HFFc6 (cell line): Measurements from ENCODE around the gene HECTD4. TPM values are rescaled to one million over a fixed set of nuclear protein-coding genes. Genes with fewer than 3 reads are reported as not detected.
"Not testable (repeated sequence)": the region's sequence is repeated elsewhere in the genome, so short reads cannot be mapped to it uniquely, and the experiment has no call there.

Experiments used
- DNase-seq: peaks from one replicate; pipeline ENCODE4 v3.0.0-alpha.2; 2018
- H3K27ac Mint-ChIP-seq: 2 replicates; pipeline ENCODE4 v1.8.0; 2020; ENCODE audit warnings: mild to moderate bottlenecking, mixed read lengths
- H3K27me3 Mint-ChIP-seq: 2 replicates; pipeline ENCODE4 v1.8.0; 2021; ENCODE audit warnings: mild to moderate bottlenecking, moderate library complexity, mixed read lengths; ENCODE audit not compliant: insufficient read depth
- H3K36me3 Mint-ChIP-seq: 2 replicates; pipeline ENCODE4 v1.8.0; 2021; ENCODE audit warnings: low read depth, mixed read lengths
- H3K4me1 Mint-ChIP-seq: 2 replicates; pipeline ENCODE4 v1.8.0; 2020; ENCODE audit warnings: low read depth, mixed read lengths
- H3K4me3 Mint-ChIP-seq: 2 replicates; pipeline ENCODE4 v1.8.0; 2020; ENCODE audit warnings: mild to moderate bottlenecking, moderate library complexity, mixed read lengths
- H3K9me3 Mint-ChIP-seq: 2 replicates; pipeline ENCODE4 v1.8.0; 2020; ENCODE audit warnings: mild to moderate bottlenecking, mixed read lengths
- total RNA-seq, 6 experiments: library from RNA; stranded (reverse); fragmentation: NEBNext Ultra II Directional; extraction: Animal tissue kit (Norgen Biotek cat#: 25700); gene quantifications; 2 replicates in 1 of 6; 3 replicates in 5 of 6; pipeline ENCODE4 v1.2.3, GENCODE V29; 2021
- TF ChIP-seq, protein P1 (sequence below): fragments of 200-600 bp; sonication (generic); IDR thresholded peaks from 2 replicates; pipeline ENCODE4 v1.5.0; 2021; ENCODE audit warnings: antibody characterized with exemption, mild to moderate bottlenecking

The HECTD4 gene
- total RNA-seq, 6 experiments from 2014 or later: 15.7 to 22.5 (median 18.5) TPM

DNA sequence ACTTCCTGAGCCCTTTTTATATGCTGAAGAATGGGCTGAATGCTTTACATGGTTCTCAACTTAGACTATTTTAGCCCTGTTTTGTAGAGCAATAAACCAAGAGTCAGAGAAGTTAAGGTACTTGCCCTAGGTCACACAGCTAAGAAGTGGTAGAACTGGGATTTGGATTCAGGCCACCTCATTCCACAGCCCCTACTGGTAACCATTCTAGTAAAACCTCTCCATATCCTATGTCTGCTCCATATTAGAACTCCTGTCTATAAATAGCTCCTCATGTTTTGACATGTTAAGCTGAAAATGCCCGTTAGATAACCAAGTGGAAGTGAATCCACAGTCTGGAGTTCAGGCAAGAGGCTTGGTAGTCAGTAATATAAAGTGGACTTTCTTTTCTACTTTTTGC is 111.6 kb downstream of the HECTD4 start:
- H3K4me3 Mint-ChIP-seq: no peak overlapping the region
- peaks cover 6% of the 10 kb centered on the region; the same call in 1 of the 2 replicates for H3K4me1 Mint-ChIP-seq
- no peak for DNase-seq
- peaks cover 10% of the 10 kb centered on the region; the same call in 1 of the 2 replicates for H3K36me3 Mint-ChIP-seq
- H3K27ac Mint-ChIP-seq: no peak overlapping the region
- peaks cover 3% of the 10 kb centered on the region for H3K27me3 Mint-ChIP-seq
- H3K9me3 Mint-ChIP-seq: no peaks in the 10 kb centered on the region
- TF ChIP-seq, protein P1, sequence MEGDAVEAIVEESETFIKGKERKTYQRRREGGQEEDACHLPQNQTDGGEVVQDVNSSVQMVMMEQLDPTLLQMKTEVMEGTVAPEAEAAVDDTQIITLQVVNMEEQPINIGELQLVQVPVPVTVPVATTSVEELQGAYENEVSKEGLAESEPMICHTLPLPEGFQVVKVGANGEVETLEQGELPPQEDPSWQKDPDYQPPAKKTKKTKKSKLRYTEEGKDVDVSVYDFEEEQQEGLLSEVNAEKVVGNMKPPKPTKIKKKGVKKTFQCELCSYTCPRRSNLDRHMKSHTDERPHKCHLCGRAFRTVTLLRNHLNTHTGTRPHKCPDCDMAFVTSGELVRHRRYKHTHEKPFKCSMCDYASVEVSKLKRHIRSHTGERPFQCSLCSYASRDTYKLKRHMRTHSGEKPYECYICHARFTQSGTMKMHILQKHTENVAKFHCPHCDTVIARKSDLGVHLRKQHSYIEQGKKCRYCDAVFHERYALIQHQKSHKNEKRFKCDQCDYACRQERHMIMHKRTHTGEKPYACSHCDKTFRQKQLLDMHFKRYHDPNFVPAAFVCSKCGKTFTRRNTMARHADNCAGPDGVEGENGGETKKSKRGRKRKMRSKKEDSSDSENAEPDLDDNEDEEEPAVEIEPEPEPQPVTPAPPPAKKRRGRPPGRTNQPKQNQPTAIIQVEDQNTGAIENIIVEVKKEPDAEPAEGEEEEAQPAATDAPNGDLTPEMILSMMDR: no peak

DNA sequence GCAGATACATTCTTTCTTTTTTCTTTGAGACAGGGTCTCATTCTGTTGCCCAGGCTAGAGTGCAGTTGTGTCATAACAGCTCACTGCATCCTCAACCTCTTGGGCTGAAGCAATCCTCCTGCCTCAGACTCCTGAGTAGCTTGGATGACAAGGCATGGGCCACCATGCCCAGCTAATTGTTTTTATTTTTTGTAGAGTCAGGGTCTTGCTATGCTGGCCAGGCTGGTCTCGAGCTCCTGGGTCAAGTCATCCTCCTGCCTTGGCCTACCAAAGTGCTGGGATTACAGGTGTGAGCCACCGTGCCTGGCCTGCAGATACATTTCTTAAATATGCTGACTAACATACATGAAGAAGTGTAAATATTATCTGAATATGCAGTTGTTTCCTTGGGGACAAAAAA is 115.8 kb downstream of the HECTD4 start:
- no peak for DNase-seq
- Mint-ChIP-seq H3K27ac (no peak overlapping the region), H3K9me3 (no peaks in the 10 kb centered on the region), H3K27me3 (no peaks in the 10 kb centered on the region; the same call in 1 of the 2 replicates), H3K36me3 (peaks cover 8% of the 10 kb centered on the region; the same call in 1 of the 2 replicates), H3K4me3 (no peak overlapping the region), H3K4me1 (peaks cover 6% of the 10 kb centered on the region; the same call in 1 of the 2 replicates)
- TF ChIP-seq, protein P1: no peak

DNA sequence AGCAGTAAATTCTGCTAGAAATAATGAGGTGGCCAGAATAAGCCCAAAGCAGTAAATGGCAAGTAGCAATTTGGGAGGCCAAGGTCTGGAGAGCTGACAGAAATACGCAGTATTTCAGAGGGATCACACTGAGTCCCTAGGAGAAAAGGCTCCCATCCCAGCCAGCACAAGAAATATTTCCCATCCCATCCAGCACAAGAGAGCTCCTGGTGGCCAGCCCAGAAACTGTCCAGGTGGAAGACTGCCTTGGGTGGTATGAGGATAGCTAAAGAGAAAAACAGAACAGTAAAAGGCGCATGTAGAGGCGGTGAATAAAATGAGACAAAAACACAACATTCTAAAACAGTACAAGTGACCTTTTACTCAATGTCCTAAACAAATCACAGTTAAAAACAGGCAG is 120.7 kb downstream of the HECTD4 start:
- Mint-ChIP-seq H3K9me3 (no peaks in the 10 kb centered on the region), H3K4me3 (no peak overlapping the region), H3K36me3 (peaks cover 10% of the 10 kb centered on the region), H3K27me3 (no peaks in the 10 kb centered on the region), H3K27ac (no peak overlapping the region), H3K4me1 (no peaks in the 10 kb centered on the region)
- TF ChIP-seq, protein P1: peak; percentile 36
- no peak for DNase-seq

DNA sequence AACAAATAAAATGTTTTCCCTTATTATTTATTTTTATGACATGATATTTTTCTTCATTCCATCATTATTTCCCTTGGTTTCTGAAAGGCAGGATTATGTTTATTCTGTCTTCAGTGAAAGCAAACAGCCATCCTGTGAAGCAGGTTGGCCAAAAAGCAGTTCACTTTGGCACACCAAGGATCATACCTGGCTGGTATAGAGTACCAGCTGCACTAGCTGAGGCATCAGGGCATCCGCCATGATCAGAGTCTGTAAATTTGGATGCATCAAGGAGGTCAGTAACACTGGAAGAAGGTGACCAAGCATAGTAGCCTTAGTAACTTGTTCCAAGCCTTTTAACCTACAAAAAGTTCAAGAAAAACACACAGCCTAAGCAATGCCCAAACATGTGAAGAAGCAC is 123.3 kb downstream of the HECTD4 start:
- Mint-ChIP-seq H3K36me3 (peaks cover 10% of the 10 kb centered on the region), H3K27me3 (no peaks in the 10 kb centered on the region), H3K4me3 (no peak overlapping the region), H3K27ac (no peak overlapping the region), H3K9me3 (no peaks in the 10 kb centered on the region), H3K4me1 (no peaks in the 10 kb centered on the region)
- DNase-seq: no peak
- TF ChIP-seq, protein P1: no peak

DNA sequence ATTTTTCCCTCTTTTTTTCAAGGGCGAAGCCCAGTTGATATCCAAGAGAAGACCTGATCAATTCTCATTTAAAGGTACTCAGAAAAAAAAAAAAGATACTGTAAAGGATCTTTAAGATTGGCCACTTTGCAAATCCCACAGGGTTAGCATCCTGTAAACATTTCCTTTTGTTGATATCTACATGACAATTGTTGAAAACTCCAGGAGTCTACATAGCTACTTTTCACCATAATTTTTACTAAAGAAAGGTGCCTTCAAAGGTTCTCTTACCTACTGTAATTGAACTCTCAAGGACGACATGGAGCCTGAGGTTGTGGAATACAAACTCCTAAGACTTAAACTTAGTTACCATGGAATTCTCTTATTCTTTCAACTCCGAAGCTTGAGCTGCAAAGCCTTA is 125.5 kb downstream of the HECTD4 start:
- TF ChIP-seq, protein P1: no peak
- H3K4me3 Mint-ChIP-seq: no peak overlapping the region
- no peak overlapping the region for H3K27ac Mint-ChIP-seq
- H3K36me3 Mint-ChIP-seq: peaks cover 24% of the 10 kb centered on the region
- H3K27me3 Mint-ChIP-seq: no peaks in the 10 kb centered on the region
- no peaks in the 10 kb centered on the region for H3K4me1 Mint-ChIP-seq
- no peaks in the 10 kb centered on the region for H3K9me3 Mint-ChIP-seq
- no peak for DNase-seq

DNA sequence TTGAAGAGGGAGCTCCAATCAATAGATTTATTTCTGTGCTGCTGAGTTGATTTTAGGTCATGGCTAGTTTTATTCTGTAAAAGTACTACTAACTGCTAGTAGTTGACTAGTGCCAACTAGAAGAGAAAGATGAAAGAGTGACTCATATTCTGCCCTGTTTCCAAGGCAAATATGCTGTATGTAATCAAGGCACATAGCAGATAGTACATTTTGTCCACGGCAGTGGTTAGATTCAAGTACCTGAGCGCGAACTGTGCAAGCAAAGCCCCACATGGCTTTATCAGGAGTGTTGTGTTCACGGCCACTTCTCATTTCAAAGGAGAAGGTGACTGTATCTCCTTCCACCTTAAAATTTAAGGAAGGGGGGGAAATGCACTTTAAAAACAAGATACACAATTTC is 130.0 kb downstream of the HECTD4 start:
- no peak overlapping the region for H3K27ac Mint-ChIP-seq
- no peaks in the 10 kb centered on the region for H3K4me1 Mint-ChIP-seq
- no peaks in the 10 kb centered on the region for H3K27me3 Mint-ChIP-seq
- DNase-seq: no peak
- H3K4me3 Mint-ChIP-seq: no peak overlapping the region
- H3K9me3 Mint-ChIP-seq: no peaks in the 10 kb centered on the region
- H3K36me3 Mint-ChIP-seq: peaks cover 19% of the 10 kb centered on the region
- TF ChIP-seq, protein P1: no peak

DNA sequence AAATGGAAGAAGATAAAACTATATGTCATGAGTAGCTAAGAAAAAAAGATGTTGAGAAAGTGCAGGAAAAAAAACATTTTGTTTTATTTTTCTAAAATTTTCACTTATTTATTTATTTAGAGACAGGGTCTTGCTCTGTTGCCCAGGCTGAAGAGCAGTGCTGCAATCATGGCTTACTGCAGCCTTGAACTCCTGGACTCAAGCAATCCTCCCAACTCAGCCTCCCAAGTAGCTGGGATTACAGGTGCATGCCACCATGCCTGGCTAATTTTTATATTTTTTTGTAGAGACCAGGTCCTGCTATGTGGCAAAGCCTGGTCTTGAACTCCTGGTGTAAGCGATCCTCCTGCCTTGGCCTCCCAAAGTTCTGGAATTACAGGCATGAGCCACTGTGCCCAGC is 137.3 kb downstream of the HECTD4 start:
- H3K27ac Mint-ChIP-seq, H3K9me3 Mint-ChIP-seq, H3K4me3 Mint-ChIP-seq, H3K27me3 Mint-ChIP-seq, DNase-seq, H3K4me1 Mint-ChIP-seq, H3K36me3 Mint-ChIP-seq: not testable (repeated sequence)
